GM23338 (cell line): ENCODE results near the gene HES7. TPM values are rescaled to one million over a fixed set of nuclear protein-coding genes. Genes with fewer than 3 reads are reported as not detected.
A peak's percentile ranks its signal among the peaks of the same experiment; 100 is the strongest.

ENCODE experiments used
- ATAC-seq: fragments of 200-7000 bp; cut with Tn5 transposase; 3 replicates; pipeline ENCODE4 v1.9.1; 2020
- DNase-seq: peaks from one replicate; pipeline ENCODE4 v3.0.0-alpha.2; 2015; ENCODE audit warnings: low spot score
- H2AFZ ChIP-seq: fragments of 200-600 bp; sonication (generic); 2 replicates; pipeline ENCODE4 v1.8.0; 2016; ENCODE audit warnings: antibody characterized with exemption, mild to moderate bottlenecking, moderate library complexity
- H3F3A ChIP-seq: fragments of 200-600 bp; sonication (generic); replicated peaks from 2 replicates; pipeline ENCODE4 v1.8.0; 2017; ENCODE audit warnings: antibody characterized with exemption, mixed run types, low read depth
- H3K27ac ChIP-seq: fragments of 200-600 bp; sonication (generic); 2 replicates; pipeline ENCODE4 v1.6.1; 2016; ENCODE audit warnings: low read depth
- H3K27me3 ChIP-seq: fragments of 200-600 bp; sonication (generic); 2 replicates; pipeline ENCODE4 v1.8.0; 2016; ENCODE audit warnings: mild to moderate bottlenecking, mixed run types, moderate library complexity; ENCODE audit not compliant: insufficient read depth
- H3K36me3 ChIP-seq: fragments of 200-600 bp; sonication (generic); 2 replicates; pipeline ENCODE4 v1.8.0; 2016; ENCODE audit warnings: mild to moderate bottlenecking; ENCODE audit not compliant: insufficient read depth
- H3K4me1 ChIP-seq: fragments of 200-600 bp; sonication (generic); 2 replicates; pipeline ENCODE4 v1.8.0; 2016; ENCODE audit warnings: mild to moderate bottlenecking, moderate library complexity; ENCODE audit not compliant: insufficient read depth
- H3K4me2 ChIP-seq: fragments of 200-600 bp; sonication (generic); 2 replicates; pipeline ENCODE4 v1.7.1; 2017; ENCODE audit warnings: mixed run types
- H3K4me3 ChIP-seq: fragments of 200-600 bp; sonication (generic); 2 replicates; pipeline ENCODE4 v1.6.1; 2016; ENCODE audit warnings: mixed run types
- H3K79me2 ChIP-seq: fragments of 200-600 bp; sonication (generic); replicated peaks from 2 replicates; pipeline ENCODE4 v1.8.0; 2017; ENCODE audit warnings: mild to moderate bottlenecking; ENCODE audit not compliant: insufficient read depth
- H3K9me2 ChIP-seq: fragments of 200-600 bp; sonication (generic); 2 replicates; pipeline ENCODE4 v1.8.0; 2017; ENCODE audit not compliant: insufficient read depth
- H4K20me1 ChIP-seq: fragments of 200-600 bp; sonication (generic); replicated peaks from 2 replicates; pipeline ENCODE4 v1.8.0; 2017; ENCODE audit warnings: mild to moderate bottlenecking; ENCODE audit not compliant: insufficient read depth
- H3K27ac Mint-ChIP-seq: 2 replicates; pipeline ENCODE4 v1.8.0; 2020; ENCODE audit warnings: inconsistent platforms, mild to moderate bottlenecking, moderate library complexity, mixed read lengths
- H3K27me3 Mint-ChIP-seq: 3 replicates; pipeline ENCODE4 v1.8.0; 2022; ENCODE audit warnings: low read depth, mild to moderate bottlenecking, moderate library complexity, mixed read lengths, inconsistent platforms; ENCODE audit not compliant: insufficient read depth, poor library complexity
- H3K36me3 Mint-ChIP-seq: 3 replicates; pipeline ENCODE4 v1.8.0; 2021; ENCODE audit warnings: low read depth, mild to moderate bottlenecking, inconsistent platforms, moderate library complexity, mixed read lengths
- H3K4me1 Mint-ChIP-seq: 3 replicates; pipeline ENCODE4 v1.8.0; 2020; ENCODE audit warnings: mild to moderate bottlenecking, inconsistent platforms, mixed read lengths
- H3K4me3 Mint-ChIP-seq: 3 replicates; pipeline ENCODE4 v1.8.0; 2021; ENCODE audit warnings: moderate library complexity, mild to moderate bottlenecking, inconsistent platforms, mixed read lengths
- H3K9me3 Mint-ChIP-seq: 3 replicates; pipeline ENCODE4 v1.8.0; 2020; ENCODE audit warnings: moderate library complexity, mild to moderate bottlenecking, inconsistent platforms, mixed read lengths
- CREB1 ChIP-seq: fragments of 250-450 bp; sonication (Bioruptor Pico); IDR thresholded peaks from 2 replicates; pipeline ENCODE4 v1.5.0; 2020; ENCODE audit warnings: low read depth, mild to moderate bottlenecking, moderate library complexity
- EZH2 ChIP-seq: fragments of 200-600 bp; sonication (generic); IDR thresholded peaks from one replicate; pipeline ENCODE4 v1.8.0; 2017; ENCODE audit warnings: antibody characterized with exemption, mild to moderate bottlenecking, low read depth; ENCODE audit not compliant: unreplicated experiment
- EZH2phosphoT487 ChIP-seq: fragments of 200-600 bp; sonication (generic); IDR thresholded peaks from one replicate; pipeline ENCODE4 v1.8.1; 2018; ENCODE audit warnings: antibody characterized with exemption; ENCODE audit not compliant: unreplicated experiment
- POLR2AphosphoS5 ChIP-seq: IDR thresholded peaks from 2 replicates; pipeline ENCODE4 v1.6.1; 2016; ENCODE audit warnings: antibody characterized with exemption, low read depth
- STAT1 ChIP-seq: IDR thresholded peaks from one replicate; pipeline ENCODE4 v1.6.1; 2016; ENCODE audit warnings: antibody characterized with exemption; ENCODE audit not compliant: unreplicated experiment
- ZNF114 ChIP-seq: fragments of 250-450 bp; sonication (Bioruptor Pico); IDR thresholded peaks from 2 replicates; pipeline ENCODE4 v1.5.0; 2020; ENCODE audit warnings: mild to moderate bottlenecking, moderate library complexity
- polyA plus RNA-seq: library from polyadenylated mRNA; unstranded; fragments of >200 nt; fragmentation: Nextera tagmentation; extraction: Ambion mirVana; gene quantifications from 2 replicates; pipeline ENCODE4 v1.2.1, GENCODE V29; 2016
- total RNA-seq: library from RNA; depleted of rRNA; stranded (reverse); fragments of >200 nt; shearing (Covaris generic); gene quantifications from 2 replicates; pipeline ENCODE4 v1.2.3, GENCODE V29; 2014
- TF ChIP-seq, protein P1 (sequence below): fragments of 250-450 bp; sonication (Bioruptor Pico); IDR thresholded peaks from 2 replicates; pipeline ENCODE4 v1.5.0; 2020; ENCODE audit warnings: mild to moderate bottlenecking, moderate library complexity
- TF ChIP-seq, protein P2 (sequence below), 2 experiments: fragments of 200-600 bp in 1 of 2; sonication (generic) in 1 of 2; conservative IDR thresholded peaks; 2 replicates each; pipeline versions ENCODE4 v1.5.1 to v1.6.1; 2016 to 2017; ENCODE audit warnings: antibody characterized with exemption in 2 of 2, low read depth in 2 of 2, mild to moderate bottlenecking in 2 of 2, moderate library complexity in 1 of 2
- TF ChIP-seq, protein P3 (sequence below): IDR thresholded peaks from one replicate; pipeline ENCODE4 v1.6.1; 2018; ENCODE audit warnings: antibody characterized with exemption; ENCODE audit not compliant: unreplicated experiment

HES7 gene
- total and polyA plus RNA-seq, 2 experiments from 2014 or later = 0.14 TPM; not detected in 1

DNA sequence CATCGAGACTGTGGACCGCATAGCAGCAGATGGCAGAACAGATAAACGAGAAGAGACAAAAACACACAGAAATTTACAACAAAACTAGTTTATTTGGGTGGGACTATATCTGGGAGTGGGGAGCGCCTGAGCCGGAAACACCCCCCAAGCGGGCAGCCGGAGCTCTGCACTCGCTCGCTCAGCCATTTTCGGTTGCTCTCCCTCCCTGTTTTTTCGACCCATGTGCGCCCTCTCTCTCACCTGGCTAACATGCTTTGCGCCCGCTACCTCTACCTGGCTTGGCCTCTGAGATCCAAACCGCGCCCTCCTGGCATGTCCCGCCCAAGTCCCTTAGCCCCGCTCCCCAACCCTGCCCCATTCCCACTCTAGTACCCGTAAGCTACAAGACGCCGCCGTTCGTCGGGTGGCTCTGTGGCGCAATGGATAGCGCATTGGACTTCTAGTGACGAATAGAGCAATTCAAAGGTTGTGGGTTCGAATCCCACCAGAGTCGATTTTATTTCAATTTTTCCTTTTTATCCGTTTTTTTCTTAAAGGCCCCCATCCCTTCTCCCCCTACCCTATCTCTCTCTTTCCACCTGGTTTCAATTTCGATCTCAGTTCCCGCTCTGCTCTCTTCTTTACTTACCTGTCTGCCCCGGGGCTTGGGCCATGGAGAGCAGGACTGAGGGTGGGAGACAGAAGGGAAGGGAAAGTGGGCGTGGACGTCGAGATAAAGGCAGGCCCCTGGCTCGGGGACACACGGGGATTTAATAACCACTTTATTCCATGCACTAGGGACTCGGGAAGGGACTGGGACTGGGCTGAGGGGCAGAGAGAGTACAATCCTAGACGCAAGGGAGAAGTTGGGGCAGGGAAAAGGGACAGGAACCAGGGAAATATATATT, 3.1 kb downstream of the HES7 start:
- Mint-ChIP-seq H3K27ac (peak overlapping the region; percentile 81; the same call in 1 of the 2 replicates), H3K27me3 (peaks cover 90% of the 10 kb centered on the region)
- H3K27me3 ChIP-seq = peaks cover 69% of the 10 kb centered on the region

More for the DNA sequence above, 3.1 kb downstream of the HES7 start:
- ATAC-seq = peak; percentile 9
- peaks cover 26% of the 10 kb centered on the region for H3K4me1 ChIP-seq
- Mint-ChIP-seq H3K9me3 (peaks cover 24% of the 10 kb centered on the region), H3K36me3 (peaks cover 13% of the 10 kb centered on the region), H3K4me1 (peaks cover 21% of the 10 kb centered on the region), H3K4me3 (peak overlapping the region; percentile 83)
- peak overlapping the region; percentile 94 for H3K4me2 ChIP-seq
- TF ChIP-seq, protein P1, sequence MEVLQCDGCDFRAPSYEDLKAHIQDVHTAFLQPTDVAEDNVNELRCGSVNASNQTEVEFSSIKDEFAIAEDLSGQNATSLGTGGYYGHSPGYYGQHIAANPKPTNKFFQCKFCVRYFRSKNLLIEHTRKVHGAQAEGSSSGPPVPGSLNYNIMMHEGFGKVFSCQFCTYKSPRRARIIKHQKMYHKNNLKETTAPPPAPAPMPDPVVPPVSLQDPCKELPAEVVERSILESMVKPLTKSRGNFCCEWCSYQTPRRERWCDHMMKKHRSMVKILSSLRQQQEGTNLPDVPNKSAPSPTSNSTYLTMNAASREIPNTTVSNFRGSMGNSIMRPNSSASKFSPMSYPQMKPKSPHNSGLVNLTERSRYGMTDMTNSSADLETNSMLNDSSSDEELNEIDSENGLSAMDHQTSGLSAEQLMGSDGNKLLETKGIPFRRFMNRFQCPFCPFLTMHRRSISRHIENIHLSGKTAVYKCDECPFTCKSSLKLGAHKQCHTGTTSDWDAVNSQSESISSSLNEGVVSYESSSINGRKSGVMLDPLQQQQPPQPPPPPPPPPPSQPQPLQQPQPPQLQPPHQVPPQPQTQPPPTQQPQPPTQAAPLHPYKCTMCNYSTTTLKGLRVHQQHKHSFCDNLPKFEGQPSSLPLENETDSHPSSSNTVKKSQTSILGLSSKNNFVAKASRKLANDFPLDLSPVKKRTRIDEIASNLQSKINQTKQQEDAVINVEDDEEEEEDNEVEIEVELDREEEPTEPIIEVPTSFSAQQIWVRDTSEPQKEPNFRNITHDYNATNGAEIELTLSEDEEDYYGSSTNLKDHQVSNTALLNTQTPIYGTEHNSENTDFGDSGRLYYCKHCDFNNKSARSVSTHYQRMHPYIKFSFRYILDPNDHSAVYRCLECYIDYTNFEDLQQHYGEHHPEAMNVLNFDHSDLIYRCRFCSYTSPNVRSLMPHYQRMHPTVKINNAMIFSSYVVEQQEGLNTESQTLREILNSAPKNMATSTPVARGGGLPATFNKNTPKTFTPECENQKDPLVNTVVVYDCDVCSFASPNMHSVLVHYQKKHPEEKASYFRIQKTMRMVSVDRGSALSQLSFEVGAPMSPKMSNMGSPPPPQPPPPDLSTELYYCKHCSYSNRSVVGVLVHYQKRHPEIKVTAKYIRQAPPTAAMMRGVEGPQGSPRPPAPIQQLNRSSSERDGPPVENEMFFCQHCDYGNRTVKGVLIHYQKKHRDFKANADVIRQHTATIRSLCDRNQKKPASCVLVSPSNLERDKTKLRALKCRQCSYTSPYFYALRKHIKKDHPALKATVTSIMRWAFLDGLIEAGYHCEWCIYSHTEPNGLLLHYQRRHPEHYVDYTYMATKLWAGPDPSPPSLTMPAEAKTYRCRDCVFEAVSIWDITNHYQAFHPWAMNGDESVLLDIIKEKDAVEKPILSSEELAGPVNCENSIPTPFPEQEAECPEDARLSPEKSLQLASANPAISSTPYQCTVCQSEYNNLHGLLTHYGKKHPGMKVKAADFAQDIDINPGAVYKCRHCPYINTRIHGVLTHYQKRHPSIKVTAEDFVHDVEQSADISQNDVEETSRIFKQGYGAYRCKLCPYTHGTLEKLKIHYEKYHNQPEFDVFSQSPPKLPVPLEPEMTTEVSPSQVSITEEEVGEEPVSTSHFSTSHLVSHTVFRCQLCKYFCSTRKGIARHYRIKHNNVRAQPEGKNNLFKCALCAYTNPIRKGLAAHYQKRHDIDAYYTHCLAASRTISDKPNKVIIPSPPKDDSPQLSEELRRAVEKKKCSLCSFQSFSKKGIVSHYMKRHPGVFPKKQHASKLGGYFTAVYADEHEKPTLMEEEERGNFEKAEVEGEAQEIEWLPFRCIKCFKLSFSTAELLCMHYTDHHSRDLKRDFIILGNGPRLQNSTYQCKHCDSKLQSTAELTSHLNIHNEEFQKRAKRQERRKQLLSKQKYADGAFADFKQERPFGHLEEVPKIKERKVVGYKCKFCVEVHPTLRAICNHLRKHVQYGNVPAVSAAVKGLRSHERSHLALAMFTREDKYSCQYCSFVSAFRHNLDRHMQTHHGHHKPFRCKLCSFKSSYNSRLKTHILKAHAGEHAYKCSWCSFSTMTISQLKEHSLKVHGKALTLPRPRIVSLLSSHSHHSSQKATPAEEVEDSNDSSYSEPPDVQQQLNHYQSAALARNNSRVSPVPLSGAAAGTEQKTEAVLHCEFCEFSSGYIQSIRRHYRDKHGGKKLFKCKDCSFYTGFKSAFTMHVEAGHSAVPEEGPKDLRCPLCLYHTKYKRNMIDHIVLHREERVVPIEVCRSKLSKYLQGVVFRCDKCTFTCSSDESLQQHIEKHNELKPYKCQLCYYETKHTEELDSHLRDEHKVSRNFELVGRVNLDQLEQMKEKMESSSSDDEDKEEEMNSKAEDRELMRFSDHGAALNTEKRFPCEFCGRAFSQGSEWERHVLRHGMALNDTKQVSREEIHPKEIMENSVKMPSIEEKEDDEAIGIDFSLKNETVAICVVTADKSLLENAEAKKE (CRISPR knock-in tag) = no peak
- TF ChIP-seq EZH2 (peak; percentile 41), STAT1 (no peak), CREB1 (peak; percentile 70), ZNF114 (CRISPR knock-in tag) (no peak), POLR2AphosphoS5 (no peak), EZH2phosphoT487 (no peak)
- TF ChIP-seq, protein P2, sequence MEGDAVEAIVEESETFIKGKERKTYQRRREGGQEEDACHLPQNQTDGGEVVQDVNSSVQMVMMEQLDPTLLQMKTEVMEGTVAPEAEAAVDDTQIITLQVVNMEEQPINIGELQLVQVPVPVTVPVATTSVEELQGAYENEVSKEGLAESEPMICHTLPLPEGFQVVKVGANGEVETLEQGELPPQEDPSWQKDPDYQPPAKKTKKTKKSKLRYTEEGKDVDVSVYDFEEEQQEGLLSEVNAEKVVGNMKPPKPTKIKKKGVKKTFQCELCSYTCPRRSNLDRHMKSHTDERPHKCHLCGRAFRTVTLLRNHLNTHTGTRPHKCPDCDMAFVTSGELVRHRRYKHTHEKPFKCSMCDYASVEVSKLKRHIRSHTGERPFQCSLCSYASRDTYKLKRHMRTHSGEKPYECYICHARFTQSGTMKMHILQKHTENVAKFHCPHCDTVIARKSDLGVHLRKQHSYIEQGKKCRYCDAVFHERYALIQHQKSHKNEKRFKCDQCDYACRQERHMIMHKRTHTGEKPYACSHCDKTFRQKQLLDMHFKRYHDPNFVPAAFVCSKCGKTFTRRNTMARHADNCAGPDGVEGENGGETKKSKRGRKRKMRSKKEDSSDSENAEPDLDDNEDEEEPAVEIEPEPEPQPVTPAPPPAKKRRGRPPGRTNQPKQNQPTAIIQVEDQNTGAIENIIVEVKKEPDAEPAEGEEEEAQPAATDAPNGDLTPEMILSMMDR (conservative IDR thresholded peaks at IDR 0.05; ENCODE audit: low read depth in 2 of 2) = peak; percentile 10 to 52; a peak in 3 of 4 replicates
- TF ChIP-seq, protein P3, sequence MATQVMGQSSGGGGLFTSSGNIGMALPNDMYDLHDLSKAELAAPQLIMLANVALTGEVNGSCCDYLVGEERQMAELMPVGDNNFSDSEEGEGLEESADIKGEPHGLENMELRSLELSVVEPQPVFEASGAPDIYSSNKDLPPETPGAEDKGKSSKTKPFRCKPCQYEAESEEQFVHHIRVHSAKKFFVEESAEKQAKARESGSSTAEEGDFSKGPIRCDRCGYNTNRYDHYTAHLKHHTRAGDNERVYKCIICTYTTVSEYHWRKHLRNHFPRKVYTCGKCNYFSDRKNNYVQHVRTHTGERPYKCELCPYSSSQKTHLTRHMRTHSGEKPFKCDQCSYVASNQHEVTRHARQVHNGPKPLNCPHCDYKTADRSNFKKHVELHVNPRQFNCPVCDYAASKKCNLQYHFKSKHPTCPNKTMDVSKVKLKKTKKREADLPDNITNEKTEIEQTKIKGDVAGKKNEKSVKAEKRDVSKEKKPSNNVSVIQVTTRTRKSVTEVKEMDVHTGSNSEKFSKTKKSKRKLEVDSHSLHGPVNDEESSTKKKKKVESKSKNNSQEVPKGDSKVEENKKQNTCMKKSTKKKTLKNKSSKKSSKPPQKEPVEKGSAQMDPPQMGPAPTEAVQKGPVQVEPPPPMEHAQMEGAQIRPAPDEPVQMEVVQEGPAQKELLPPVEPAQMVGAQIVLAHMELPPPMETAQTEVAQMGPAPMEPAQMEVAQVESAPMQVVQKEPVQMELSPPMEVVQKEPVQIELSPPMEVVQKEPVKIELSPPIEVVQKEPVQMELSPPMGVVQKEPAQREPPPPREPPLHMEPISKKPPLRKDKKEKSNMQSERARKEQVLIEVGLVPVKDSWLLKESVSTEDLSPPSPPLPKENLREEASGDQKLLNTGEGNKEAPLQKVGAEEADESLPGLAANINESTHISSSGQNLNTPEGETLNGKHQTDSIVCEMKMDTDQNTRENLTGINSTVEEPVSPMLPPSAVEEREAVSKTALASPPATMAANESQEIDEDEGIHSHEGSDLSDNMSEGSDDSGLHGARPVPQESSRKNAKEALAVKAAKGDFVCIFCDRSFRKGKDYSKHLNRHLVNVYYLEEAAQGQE = no peak
- peak; percentile 90 for DNase-seq
- peaks cover 3% of the 10 kb centered on the region; the same call in 1 of the 2 replicates for H4K20me1 ChIP-seq
- H3K36me3 ChIP-seq = no peaks in the 10 kb centered on the region
- H2AFZ ChIP-seq = no peak overlapping the region
- no peak overlapping the region for H3K27ac ChIP-seq
- H3K4me3 ChIP-seq = peak overlapping the region; percentile 66
- no peaks in the 10 kb centered on the region for H3K9me2 ChIP-seq
- H3F3A ChIP-seq = peaks cover 10% of the 10 kb centered on the region; the same call in 1 of the 2 replicates
- no peaks in the 10 kb centered on the region for H3K79me2 ChIP-seq
